SU-DHL-6 (cell line): ENCODE data around the gene SLC6A11.

Experiments
- H2AFZ ChIP-seq: fragments of 200-600 bp; sonication (generic); 2 replicates; pipeline ENCODE4 v1.6.1; 2014; ENCODE audit warnings: low read depth, mild to moderate bottlenecking, moderate library complexity, mixed read lengths, antibody characterized with exemption, low read length; ENCODE audit not compliant: severe bottlenecking
- H3F3A ChIP-seq: fragments of 200-600 bp; shearing (Covaris generic); 2 replicates; pipeline ENCODE4 v1.6.0; 2016; ENCODE audit warnings: antibody characterized with exemption, mild to moderate bottlenecking; ENCODE audit not compliant: insufficient read depth
- H3K27ac ChIP-seq: fragments of 200-600 bp; sonication (generic); 2 replicates; pipeline ENCODE4 v1.5.1; 2016; ENCODE audit warnings: low read depth, mild to moderate bottlenecking, low read length, moderate library complexity, mixed read lengths
- H3K27me3 ChIP-seq: fragments of 200-600 bp; sonication (generic), shearing (Covaris generic); 2 replicates; pipeline ENCODE4 v1.6.0; 2014; ENCODE audit warnings: mild to moderate bottlenecking, low read length
- H3K36me3 ChIP-seq: fragments of 200-600 bp; sonication (generic); 2 replicates; pipeline ENCODE4 v1.6.1; 2014; ENCODE audit warnings: mild to moderate bottlenecking, low read length, mixed read lengths
- H3K4me2 ChIP-seq: fragments of 300-600, 200-600 bp; shearing (Covaris generic), sonication (generic); 2 replicates; pipeline ENCODE4 v1.6.0; 2014; ENCODE audit warnings: low read length, low read depth, mild to moderate bottlenecking; ENCODE audit not compliant: poor library complexity, severe bottlenecking
- H3K4me3 ChIP-seq: fragments of 200-600 bp; sonication (generic); 2 replicates; pipeline ENCODE4 v1.5.1; 2014; ENCODE audit warnings: antibody characterized with exemption, low read length, mild to moderate bottlenecking, mixed read lengths; ENCODE audit not compliant: insufficient read depth, poor library complexity, severe bottlenecking
- H3K79me2 ChIP-seq: fragments of 200-600 bp; sonication (generic); 2 replicates; pipeline ENCODE4 v1.6.1; 2014; ENCODE audit warnings: mild to moderate bottlenecking, low read length, moderate library complexity; ENCODE audit not compliant: insufficient read depth
- H3K9ac ChIP-seq: fragments of 200-600 bp; sonication (generic); 2 replicates; pipeline ENCODE4 v1.7.0; 2014; ENCODE audit warnings: mild to moderate bottlenecking, low read length
- H3K9me2 ChIP-seq: fragments of 200-600 bp; sonication (generic); replicated peaks from 2 replicates; pipeline ENCODE4 v1.6.1; 2014; ENCODE audit warnings: low read length; ENCODE audit not compliant: insufficient read depth
- H3K9me3 ChIP-seq: fragments of 200-600 bp; sonication (generic); 2 replicates; pipeline ENCODE4 v1.6.1; 2014; ENCODE audit warnings: low read length, mixed read lengths; ENCODE audit not compliant: insufficient read depth
- H4K20me1 ChIP-seq: fragments of 200-600 bp; sonication (generic); 2 replicates; pipeline ENCODE4 v1.6.1; 2014; ENCODE audit warnings: low read depth, mild to moderate bottlenecking, antibody characterized with exemption, low read length, moderate library complexity, mixed read lengths
- CTCF ChIP-seq: fragments of 200-600 bp; sonication (generic); IDR thresholded peaks from one replicate; pipeline ENCODE4 v1.5.1; 2017; ENCODE audit warnings: antibody characterized with exemption, mild to moderate bottlenecking, low read length, moderate library complexity; ENCODE audit not compliant: insufficient read depth, poor library complexity, severe bottlenecking
- EZH2phosphoT487 ChIP-seq: fragments of 200-600 bp; sonication (generic), shearing (Covaris generic); conservative IDR thresholded peaks from 2 replicates; pipeline ENCODE4 v1.6.1; 2018; ENCODE audit warnings: mild to moderate bottlenecking, antibody characterized with exemption, low read length, moderate library complexity, mixed read lengths

Gene SLC6A11

GRCh38 chr3:10774129-10774670 lies 41.8 kb upstream of the SLC6A11 start:
- H4K20me1 ChIP-seq: no peaks in the 10 kb centered on the region
- no peak overlapping the region for H3K9ac ChIP-seq
- H3K79me2 ChIP-seq: no peaks in the 10 kb centered on the region
- no peaks in the 10 kb centered on the region for H3K27me3 ChIP-seq
- no peaks in the 10 kb centered on the region for H3K9me2 ChIP-seq
- H3F3A ChIP-seq: no peaks in the 10 kb centered on the region
- H3K4me3 ChIP-seq: no peak overlapping the region
- no peak overlapping the region for H3K4me2 ChIP-seq
- no peak for TF ChIP-seq EZH2phosphoT487
- no peak for TF ChIP-seq CTCF
- H2AFZ ChIP-seq: no peak overlapping the region
- H3K36me3 ChIP-seq: no peaks in the 10 kb centered on the region
- no peaks in the 10 kb centered on the region for H3K9me3 ChIP-seq
- H3K27ac ChIP-seq: no peak overlapping the region

- H3K27me3 ChIP-seq: no peaks in the 10 kb centered on the region
- H3K9me3 ChIP-seq: no peaks in the 10 kb centered on the region
- no peak overlapping the region for H3K27ac ChIP-seq
- no peak overlapping the region for H3K9ac ChIP-seq
- no peak for TF ChIP-seq CTCF
- H3F3A ChIP-seq: no peaks in the 10 kb centered on the region
- no peaks in the 10 kb centered on the region for H3K79me2 ChIP-seq
- H3K9me2 ChIP-seq: no peaks in the 10 kb centered on the region
- no peak overlapping the region for H3K4me2 ChIP-seq
- no peak overlapping the region for H3K4me3 ChIP-seq
- no peaks in the 10 kb centered on the region for H4K20me1 ChIP-seq
- no peak overlapping the region for H2AFZ ChIP-seq
- H3K36me3 ChIP-seq: no peaks in the 10 kb centered on the region
Observed at GRCh38 chr3:10774825-10775224, 41.2 kb upstream of the SLC6A11 start.

- Histone ChIP-seq H3K79me2 (no peaks in the 10 kb centered on the region), H2AFZ (no peak overlapping the region), H4K20me1 (no peaks in the 10 kb centered on the region), H3K36me3 (no peaks in the 10 kb centered on the region), H3K27me3 (no peaks in the 10 kb centered on the region), H3K9me2 (no peaks in the 10 kb centered on the region), H3F3A (no peaks in the 10 kb centered on the region), H3K27ac (no peak overlapping the region), H3K9ac (no peak overlapping the region), H3K4me3 (no peak overlapping the region), H3K4me2 (no peak overlapping the region), H3K9me3 (no peaks in the 10 kb centered on the region)
- TF ChIP-seq EZH2phosphoT487: no peak
- TF ChIP-seq CTCF: no peak
Observed at GRCh38 chr3:10775259-10775658, 40.8 kb upstream of the SLC6A11 start.
